GM18519 (cell line): Measurements from ENCODE around the gene NGEF.
"Not testable (repeated sequence)": the region's sequence is repeated elsewhere in the genome, so short reads cannot be mapped to it uniquely, and the experiment has no call there.

ENCODE experiments used
- ATAC-seq: cut with Tn5 transposase; IDR thresholded peaks from one replicate; pipeline ENCODE4 v1.9.1; 2021; ENCODE audit warnings: mild to moderate bottlenecking, moderate library complexity; ENCODE audit not compliant: unreplicated experiment, low FRiP score

The NGEF gene

DNA sequence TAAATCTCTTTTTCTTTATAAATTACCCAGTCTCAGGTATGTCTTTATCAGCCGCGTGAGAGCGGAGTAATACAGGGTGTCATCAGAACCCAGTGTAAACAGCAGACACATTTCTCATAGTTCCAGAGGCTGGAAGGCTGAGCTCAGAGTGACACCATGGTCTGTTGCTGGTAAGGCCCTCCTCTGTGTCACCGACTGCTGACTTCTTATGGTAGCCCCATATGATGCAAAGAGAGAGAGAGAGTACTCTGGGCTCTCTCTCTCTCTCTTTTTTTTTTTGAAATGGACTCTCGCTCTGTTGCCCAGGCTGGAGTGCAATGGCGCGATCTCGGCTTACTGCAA, 83.0 kb downstream of the NGEF start:
- ATAC-seq, result no peak

DNA sequence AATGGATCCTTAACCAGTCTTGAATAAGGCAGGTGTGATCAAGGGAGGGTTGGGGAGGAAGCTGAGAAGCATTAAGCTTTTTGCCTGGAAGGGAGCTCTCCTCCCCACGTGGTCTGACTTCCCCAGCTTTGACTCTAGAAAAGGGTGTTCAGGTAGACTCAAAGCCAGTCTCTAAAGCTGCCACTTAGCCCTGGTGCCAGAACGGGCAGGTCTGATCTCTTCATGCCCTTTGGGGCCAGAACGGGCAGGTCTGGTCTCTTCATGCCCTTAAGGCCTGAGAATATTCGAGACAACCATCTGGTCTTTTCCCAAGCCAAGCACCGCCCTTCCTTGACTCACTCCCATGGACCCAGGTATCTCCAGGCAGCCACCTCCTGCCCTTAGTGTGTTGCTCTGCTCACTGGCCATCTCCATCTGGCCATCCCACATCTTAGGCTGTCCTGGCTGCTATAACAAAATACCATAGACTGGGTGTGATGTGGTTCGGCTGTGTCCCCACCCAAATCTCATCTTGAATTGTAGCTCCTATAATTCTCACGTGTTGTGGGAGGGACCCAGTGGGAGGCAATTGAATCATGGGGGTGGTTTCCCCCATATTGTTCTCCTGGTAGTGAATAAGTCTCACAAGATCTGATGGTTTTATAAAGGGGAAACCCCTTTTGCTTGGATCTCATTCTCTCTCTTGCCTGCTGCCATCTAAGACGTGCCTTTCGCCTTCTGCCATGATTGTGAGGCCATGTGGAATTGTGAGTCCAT, 83.6 kb downstream of the NGEF start:
- ATAC-seq, result no peak

DNA sequence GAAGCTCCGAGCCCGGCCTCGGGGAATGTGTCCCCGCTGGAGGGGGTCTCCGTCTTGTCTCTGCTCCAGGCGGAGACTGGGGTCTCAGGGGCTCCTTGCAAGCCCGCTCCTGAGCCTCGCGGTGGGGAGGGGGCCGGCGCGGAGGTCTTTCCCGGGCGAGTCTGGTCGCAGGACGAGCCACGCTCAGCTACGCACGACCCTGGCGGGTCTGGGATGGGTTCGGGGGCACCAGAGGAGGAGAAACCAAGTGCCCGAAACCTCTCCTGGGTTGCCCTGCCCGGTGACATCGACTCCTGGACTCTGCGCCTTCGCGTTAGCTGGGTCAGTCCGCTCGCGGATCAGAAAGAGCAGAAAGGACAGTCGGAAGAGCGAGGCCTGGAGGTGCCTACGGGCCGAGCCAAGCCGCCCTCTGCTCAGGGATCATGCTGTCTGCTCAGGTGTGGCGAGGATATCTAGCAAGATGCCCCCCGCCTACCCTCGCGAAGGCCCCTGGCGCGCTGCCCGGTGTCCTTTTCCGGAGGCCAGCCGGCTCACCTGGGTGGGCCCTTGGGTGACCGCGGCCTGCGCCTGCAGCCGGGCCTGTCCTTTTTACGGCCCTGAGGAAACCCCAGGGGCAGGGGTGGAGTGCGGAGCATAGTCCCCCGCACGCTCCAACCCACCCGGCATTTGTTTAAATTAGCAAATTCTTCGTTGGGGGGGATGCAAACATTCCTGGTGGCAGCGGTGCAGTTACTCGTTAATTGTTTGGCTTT, 84.3 kb downstream of the NGEF start:
- no peak for ATAC-seq

DNA sequence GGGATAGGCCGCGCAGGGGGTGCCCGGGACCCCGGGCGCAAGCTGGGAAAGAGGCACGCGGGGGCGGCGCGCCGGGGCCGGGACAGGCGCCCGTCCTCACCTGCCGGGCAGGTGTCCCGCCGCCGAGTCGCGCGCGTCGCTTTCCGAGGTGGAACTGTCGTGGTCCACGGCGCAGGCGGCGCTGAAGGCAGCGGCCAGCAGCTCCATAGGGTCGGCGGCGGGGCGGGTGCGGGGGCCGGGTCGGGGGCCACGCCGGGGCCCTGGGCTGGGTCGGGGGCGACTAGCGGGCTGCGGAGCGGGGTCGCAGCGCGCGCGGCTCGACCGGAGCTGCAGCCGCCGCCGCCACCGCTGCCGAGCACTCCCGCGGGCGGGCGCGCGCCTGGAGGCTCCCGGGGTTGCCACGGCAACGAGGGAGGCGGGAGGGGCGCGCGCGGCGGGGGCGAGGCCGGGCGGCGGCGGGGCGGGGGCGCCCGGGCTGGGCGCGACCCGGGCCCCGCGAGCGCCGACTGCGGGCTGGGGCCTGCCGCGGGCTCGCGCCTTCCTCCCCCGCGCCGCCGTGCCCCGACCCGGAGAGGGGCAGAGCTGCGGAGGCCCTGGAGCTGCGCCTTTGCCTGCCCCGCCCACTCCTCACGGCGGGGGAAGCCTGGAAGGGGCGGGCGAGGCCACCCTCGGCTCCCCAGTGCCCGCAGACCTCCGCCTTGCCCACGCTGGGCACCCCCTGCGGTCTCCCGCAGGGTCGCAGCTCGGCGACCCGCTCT, 85.1 kb downstream of the NGEF start:
- no peak for ATAC-seq

DNA sequence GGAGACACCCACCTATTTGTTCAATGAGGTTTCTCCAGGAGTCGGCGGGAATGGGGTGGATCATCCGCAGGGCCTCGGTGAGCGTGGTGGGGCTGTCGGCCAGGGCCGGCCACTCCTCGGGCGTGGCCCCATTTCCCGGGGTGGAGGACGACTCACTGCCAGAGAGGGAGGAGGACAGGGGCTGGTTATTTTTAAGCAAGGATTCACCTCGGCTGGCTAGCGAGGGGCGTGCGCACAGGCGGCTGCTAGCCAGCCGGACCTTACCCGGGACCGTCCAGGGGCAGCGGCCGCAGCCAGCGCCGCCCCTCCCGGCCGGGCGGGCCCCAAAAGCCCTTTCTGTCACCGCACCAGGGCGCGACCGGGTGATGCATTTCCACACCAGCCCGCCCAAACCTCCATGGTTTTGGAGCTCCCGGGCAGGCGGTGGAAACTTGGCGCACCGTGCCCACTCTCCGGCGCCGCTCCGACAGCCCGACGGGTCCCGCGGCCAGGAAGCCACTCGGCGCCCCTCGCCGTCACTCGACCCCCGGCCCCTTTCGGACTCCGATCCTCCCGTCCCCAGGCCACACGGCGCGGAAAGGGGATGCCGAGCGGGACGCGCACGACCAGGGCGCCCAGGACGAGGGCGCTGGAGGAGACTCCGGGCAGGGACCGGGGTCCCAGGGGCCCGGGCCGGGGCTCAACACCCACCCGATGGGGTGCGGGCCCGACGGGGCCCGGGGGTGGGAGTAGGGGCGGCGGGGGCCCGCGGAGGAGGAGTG, 85.8 kb downstream of the NGEF start:
- no peak for ATAC-seq

DNA sequence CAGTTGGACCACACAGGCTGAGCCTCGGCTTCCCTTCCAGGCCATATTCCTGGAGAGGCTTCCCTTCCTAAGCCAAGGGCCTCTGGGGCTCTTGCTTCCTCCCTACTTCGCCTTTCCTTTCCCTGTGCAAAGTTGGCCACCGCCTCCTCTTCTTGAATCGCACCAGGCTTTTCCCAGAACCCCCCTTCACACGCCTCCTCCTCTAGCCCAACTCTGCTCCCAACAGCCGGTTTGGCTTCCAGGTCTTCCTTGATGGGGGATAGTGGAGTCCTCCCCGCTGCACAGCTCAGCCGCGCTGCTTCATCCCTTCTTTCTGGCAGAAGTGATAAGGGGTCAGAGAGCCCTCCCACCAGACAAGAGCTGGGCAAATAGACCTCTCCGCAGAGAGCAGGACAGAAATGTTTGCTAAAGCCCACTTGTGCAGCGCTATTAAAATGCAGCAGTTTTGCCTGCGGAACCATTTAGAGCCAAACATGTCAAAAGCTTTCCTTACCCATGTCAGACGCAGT, 86.6 kb downstream of the NGEF start:
- ATAC-seq, result no peak

DNA sequence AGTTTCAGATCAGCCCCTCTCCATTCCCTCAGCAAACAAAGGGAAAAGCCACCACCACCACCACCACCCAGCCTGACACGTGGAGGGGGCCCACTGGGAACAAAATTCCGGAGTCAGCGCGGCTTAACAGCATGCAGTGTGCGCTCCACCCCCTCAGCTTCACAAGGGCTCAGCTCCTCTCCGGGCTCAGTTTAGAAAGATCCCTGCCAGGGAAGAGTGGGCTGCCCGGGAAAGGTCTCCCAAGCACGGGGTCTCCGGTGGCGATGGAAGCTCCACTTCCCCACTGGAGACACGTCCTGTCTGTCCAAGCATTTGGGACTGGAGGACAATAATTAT, 87.3 kb downstream of the NGEF start:
- no peak for ATAC-seq

DNA sequence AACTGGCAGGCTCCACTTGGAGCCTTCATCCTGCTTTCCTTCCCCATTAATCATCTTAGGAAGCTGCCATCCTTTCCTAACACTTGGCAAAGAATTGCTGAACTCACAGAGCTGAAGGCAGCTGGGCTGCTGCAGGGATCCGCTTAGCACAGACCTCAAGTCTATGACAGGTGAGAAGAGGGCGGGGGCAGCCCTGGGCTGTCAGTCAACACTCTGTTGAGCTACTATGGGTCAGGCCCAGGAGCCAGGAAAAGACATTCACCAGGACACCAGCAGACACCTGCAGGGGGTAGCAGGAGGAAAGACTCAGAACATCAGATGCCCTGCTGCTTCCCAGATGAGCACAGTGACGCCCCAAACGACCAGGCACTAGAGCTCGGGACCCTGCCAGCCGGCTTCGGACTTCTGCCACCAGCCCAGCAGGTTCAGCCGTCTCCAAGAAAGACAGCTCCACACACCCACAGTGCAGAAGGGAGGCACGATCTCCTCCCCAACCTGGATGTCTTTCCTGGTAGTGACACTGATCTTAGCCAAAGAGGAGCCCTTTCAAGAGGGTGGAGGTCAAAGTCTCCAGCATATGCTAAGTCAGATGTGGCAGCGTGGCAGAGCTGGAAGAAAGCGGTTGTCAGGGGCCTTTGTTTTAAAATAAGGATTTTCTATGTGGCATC, 87.8 kb downstream of the NGEF start:
- no peak for ATAC-seq

DNA sequence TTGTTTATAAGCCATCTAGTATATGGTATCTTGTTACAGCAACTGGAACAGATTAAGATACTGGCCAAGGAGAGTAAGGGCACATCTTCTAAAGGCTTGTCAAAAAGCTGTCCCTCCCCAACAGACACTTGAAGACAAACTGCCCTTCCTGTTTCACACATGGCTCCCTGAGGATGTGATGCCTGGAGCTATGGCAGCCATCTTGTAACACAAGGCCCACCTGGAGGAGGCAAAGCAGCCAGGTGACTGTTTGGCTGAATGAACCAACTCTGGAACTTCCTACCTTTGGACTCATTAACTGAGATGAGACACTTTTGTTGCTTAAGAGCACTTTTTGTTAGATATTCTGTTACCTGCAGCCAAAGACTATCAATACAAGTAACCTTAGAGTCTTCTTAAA, 88.6 kb downstream of the NGEF start:
- ATAC-seq, result no peak

DNA sequence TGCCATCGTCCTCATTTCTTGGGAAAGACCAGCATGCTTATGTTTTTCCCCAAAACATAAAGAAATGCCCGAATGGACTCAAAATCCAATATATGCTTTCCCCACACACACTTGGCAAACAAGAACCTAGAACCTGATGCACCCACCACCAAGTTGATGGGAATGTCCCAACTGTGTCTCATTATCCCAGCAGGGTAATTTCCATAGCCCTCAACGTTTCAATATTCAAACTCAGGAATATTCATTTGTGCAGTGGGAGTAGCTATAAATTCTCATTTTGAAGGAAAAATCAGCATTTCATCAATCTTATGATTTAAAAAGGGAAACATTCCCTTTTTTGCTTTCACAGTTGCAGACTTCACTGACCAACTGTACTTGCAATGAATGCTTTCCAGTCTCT, 92.3 kb downstream of the NGEF start:
- ATAC-seq, result no peak

DNA sequence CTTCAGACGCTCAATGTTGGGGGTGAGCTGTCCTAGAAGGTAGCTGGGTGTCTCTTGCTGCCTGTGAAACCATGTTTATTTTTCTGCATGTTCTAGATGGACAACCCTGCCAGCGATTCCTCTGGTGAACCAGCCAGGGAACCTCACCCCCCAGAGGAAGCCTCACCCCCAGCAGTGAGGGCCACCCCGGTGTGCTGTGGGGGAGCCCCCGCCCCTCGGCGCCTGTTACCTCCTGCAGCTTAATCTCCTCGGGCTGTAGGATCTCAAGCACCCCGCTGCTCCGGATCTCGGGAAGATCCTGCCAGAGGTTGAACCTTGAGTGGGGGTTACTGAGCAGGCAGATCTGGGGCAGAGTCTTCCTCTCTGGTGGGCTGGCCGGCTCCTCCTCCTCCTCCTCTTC, 93.0 kb downstream of the NGEF start:
- ATAC-seq, result no peak

DNA sequence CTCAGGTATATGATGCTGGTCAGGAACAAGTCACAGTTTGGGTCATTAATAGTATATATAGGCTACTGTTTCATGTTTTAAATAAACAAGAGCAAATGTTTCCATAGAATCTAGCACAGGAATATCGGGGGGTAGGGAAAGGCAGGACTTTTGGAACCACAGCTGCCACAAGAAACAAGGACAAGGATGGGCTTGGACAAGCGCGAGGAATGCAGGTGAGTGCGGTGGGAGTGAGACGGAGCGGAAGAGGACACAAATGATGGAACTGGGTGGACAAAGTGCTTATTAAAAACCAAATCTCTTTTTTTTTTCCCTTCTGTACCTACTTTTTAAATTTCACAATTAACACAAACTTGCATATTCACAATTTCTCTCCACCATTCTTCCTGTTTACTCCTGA, 93.9 kb downstream of the NGEF start:
- no peak for ATAC-seq

DNA sequence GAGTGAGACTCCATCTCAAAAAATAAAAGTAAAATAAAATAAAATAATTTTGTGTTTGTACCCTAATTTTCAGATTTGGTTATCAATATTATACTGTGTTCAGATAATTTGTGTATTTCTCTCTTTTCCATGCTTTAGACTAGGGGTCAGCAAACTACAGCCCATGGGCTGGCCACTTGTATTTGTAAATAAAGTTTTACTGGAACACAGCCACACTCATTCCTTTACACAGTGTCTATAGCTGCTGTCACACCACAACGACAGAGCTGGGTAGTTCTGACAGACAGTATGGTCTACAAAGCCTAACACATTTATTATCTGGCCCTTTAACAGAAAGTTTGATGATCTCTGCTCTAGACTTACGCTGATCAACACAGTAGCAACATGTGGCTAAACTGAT, 99.2 kb downstream of the NGEF start:
- no peak for ATAC-seq

DNA sequence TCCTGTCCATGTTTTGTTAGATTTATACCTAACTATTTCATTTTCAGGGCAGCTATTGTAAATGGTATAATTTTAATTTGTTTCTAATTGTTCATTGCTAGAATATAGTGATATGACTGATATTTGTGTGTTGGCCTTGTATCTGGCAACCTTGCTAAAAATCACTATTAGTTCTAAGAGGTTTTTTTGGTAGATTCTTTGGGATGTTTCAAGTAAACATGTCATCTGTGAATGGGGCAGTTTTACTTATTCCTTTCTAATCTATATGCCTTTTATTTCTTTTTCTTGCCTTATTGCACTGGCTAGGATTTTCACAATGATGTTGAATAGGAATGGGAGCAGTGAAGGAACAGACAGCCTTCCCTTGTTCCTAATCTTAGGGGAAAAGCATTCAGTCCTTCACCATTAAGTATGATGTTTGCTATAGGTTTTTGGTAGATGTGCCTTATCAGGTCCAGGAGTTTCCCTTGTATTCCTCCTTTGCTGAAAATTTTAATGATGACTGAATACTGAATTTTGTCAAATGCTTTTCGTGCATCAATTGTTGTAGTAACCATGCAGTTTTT, 101.3 kb downstream of the NGEF start:
- ATAC-seq, result no peak

DNA sequence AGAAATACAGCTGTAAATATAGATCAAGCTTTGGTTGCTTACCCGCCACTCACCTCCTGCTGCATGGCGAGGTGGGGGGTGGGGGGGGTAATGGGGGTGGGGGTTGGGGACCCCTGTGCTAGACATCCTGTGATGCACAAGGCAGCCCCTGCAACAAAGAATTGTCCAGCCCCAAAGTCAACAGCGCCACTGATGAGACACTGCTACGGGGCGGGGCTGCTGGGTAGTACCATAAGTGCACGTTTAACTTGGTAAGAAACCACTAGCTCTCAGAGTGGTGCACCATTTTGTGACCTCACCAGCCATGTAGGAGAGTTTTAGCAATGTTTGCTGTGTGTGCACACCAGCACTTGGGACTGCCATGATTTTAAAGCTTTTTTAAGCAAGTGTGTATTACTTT, 102.7 kb downstream of the NGEF start:
- ATAC-seq, result no peak

DNA sequence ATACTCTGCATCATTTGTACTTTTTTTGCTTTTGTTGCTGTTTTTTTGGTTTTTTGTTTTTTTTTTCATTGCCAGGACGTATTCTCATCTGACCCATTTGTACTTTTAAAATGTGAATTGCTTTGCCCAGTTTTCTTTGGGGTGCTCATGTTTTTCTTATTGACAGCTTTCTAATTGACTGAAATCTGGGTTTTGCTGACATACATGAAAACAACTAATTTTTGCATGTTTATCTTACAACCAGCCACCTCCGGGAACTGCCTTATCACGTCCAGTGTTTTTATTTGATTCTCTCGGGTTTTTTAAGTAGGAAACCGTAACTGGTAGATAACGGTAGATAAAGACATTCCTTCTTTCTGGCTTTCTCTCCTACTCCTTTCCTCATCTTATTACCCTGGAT, 104.4 kb downstream of the NGEF start:
- no peak for ATAC-seq

DNA sequence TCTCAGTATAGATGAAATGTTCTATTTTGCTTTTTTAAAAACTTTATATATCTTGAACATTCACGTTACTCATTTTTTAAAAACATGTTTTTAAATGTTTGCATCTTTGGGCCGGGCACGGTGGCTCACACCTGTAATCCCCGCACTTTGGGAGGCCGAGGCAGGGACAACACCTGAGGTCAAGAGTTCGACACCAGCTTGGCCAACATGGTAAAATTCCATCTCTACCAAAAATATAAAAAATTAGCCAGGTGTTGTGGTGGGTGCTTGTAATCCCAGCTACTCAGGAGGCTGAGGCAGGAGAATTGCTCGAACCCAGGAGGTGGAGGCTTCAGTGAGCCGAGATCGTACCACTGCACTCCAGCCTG, 105.4 kb downstream of the NGEF start:
- ATAC-seq, result not testable (repeated sequence)

DNA sequence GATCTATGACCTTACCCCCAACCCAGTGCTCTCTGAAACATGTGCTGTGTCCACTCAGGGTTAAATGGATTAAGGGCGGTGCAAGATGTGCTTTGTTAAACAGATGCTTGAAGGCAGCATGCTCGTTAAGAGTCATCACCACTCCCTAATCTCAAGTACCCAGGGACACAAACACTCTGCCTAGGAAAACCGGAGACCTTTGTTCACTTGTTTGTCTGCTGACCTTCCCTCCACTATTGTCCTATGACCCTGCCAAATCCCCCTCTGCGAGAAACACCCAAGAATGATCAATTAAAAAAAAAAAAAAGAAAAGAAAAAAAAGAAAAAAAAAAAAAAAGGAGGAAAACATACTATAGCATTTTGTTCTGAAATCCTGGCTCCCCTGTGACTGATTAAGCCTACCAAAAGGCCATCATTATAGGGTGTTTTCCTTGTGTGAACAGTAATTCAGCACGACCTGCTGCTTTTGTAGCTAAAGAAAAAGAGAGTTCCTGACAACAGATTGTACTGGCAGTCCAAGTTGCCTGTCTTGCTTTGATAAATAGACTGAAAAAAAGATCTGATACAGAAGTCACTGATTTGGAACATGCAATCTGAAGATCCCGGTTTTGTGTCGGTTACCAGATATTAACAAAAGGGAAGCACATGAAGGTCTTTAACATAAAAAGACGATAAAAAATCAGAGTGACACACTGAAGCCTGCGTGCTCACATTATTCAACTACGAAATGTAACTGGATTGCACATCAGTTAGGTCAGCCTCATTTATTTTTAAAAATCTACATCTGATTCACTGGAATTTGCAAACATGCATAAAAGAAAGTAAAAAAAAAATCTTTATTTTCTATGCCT, 106.0 kb downstream of the NGEF start:
- not testable (repeated sequence) for ATAC-seq

DNA sequence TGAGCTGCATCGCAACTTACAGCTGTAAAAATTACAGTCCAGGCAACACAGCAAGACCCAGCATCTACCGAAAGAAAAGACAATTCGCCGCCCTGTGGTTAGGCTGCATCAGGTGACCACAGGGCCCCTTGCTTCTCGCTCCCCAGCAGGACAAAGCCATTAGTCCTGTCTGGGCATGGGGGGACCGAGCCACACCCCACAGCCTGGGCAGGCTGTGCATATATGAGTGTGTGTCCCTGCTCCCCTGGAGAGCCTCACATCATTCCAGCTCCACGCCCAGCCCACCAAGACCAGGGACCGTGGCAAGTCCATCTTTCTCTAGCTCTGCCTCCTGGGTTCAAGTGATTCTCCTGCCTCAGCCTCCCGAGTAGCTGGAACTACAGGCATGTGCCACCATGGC, 109.1 kb downstream of the NGEF start:
- no peak for ATAC-seq
